Measurements from ENCODE around the gene SLC44A4. TPM values are rescaled to one million over a fixed set of nuclear protein-coding genes. Genes with fewer than 3 reads are reported as not detected.

The SLC44A4 gene
- total and polyA plus RNA-seq, 2 of the 8 experiments (the other 6 are each of a cell fraction or from before 2014, with no cell fraction given) = 4.8 to 7.0 TPM

DNA sequence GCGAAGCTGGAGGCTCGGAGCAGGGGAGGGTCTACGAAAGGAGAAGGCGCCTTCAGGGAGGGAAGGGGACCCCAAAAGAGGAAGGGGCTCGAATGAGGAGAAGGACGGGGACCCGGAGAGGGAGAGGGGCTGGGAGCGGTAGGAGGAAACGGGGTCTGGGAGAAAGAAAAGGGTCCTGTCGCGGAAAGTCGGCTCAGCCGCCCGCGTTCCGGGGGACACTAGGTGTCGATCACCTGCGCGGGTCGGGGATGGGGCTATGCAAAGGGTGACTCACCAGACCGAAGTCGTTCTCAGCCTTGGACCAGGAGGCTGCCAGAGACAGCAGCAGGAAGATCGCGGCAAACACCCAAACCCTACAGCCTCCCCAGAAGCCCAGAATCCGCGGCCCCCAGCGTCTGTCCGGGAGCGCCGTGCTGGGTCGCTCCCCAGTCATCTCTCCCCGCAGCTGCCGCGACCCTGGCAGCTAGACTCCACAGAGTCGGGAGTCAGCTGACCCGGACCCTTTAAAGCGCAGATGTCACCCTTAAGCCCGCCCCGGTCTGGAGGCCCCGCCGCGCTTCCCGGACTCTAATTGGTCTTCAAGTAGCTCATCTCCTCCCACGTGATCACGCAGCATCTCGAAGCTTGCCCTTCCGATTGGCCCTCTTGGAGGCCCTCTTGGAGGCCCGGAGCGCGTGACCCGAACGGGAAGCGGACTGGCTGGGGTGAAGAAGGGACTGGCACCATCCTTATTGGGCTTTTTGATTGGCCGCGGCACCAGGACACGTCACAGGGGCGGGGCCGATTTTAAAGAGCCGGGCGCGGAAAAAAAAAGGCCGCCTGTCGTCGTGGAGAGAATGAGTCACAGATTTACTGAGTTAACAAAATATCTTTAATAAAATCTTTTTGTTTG lies 16.2 kb downstream of the SLC44A4 start, which contains the start of gene NEU1 (continued):
- TF ChIP-seq CTBP2 (IDR thresholded peaks at IDR 0.05; ENCODE audit: borderline replicate concordance, insufficient read depth, insufficient read length, low read length) (no peak), ATF2 (IDR thresholded peaks at IDR 0.05; ENCODE audit: low read length) (no peak), EP300 (IDR thresholded peaks at IDR 0.05; ENCODE audit: borderline replicate concordance in 1 of 2, low read depth in 2 of 2, low read length in 2 of 2) (no peak), RFX5 (IDR thresholded peaks at IDR 0.05; ENCODE audit: borderline replicate concordance, low read depth, low read length) (no peak), TCF12 (IDR thresholded peaks at IDR 0.05; ENCODE audit: low read depth, low read length) (no peak), GTF2F1 (IDR thresholded peaks at IDR 0.05; ENCODE audit: borderline replicate concordance, low read depth, low read length) (no peak)
- TF ChIP-seq, protein P1, sequence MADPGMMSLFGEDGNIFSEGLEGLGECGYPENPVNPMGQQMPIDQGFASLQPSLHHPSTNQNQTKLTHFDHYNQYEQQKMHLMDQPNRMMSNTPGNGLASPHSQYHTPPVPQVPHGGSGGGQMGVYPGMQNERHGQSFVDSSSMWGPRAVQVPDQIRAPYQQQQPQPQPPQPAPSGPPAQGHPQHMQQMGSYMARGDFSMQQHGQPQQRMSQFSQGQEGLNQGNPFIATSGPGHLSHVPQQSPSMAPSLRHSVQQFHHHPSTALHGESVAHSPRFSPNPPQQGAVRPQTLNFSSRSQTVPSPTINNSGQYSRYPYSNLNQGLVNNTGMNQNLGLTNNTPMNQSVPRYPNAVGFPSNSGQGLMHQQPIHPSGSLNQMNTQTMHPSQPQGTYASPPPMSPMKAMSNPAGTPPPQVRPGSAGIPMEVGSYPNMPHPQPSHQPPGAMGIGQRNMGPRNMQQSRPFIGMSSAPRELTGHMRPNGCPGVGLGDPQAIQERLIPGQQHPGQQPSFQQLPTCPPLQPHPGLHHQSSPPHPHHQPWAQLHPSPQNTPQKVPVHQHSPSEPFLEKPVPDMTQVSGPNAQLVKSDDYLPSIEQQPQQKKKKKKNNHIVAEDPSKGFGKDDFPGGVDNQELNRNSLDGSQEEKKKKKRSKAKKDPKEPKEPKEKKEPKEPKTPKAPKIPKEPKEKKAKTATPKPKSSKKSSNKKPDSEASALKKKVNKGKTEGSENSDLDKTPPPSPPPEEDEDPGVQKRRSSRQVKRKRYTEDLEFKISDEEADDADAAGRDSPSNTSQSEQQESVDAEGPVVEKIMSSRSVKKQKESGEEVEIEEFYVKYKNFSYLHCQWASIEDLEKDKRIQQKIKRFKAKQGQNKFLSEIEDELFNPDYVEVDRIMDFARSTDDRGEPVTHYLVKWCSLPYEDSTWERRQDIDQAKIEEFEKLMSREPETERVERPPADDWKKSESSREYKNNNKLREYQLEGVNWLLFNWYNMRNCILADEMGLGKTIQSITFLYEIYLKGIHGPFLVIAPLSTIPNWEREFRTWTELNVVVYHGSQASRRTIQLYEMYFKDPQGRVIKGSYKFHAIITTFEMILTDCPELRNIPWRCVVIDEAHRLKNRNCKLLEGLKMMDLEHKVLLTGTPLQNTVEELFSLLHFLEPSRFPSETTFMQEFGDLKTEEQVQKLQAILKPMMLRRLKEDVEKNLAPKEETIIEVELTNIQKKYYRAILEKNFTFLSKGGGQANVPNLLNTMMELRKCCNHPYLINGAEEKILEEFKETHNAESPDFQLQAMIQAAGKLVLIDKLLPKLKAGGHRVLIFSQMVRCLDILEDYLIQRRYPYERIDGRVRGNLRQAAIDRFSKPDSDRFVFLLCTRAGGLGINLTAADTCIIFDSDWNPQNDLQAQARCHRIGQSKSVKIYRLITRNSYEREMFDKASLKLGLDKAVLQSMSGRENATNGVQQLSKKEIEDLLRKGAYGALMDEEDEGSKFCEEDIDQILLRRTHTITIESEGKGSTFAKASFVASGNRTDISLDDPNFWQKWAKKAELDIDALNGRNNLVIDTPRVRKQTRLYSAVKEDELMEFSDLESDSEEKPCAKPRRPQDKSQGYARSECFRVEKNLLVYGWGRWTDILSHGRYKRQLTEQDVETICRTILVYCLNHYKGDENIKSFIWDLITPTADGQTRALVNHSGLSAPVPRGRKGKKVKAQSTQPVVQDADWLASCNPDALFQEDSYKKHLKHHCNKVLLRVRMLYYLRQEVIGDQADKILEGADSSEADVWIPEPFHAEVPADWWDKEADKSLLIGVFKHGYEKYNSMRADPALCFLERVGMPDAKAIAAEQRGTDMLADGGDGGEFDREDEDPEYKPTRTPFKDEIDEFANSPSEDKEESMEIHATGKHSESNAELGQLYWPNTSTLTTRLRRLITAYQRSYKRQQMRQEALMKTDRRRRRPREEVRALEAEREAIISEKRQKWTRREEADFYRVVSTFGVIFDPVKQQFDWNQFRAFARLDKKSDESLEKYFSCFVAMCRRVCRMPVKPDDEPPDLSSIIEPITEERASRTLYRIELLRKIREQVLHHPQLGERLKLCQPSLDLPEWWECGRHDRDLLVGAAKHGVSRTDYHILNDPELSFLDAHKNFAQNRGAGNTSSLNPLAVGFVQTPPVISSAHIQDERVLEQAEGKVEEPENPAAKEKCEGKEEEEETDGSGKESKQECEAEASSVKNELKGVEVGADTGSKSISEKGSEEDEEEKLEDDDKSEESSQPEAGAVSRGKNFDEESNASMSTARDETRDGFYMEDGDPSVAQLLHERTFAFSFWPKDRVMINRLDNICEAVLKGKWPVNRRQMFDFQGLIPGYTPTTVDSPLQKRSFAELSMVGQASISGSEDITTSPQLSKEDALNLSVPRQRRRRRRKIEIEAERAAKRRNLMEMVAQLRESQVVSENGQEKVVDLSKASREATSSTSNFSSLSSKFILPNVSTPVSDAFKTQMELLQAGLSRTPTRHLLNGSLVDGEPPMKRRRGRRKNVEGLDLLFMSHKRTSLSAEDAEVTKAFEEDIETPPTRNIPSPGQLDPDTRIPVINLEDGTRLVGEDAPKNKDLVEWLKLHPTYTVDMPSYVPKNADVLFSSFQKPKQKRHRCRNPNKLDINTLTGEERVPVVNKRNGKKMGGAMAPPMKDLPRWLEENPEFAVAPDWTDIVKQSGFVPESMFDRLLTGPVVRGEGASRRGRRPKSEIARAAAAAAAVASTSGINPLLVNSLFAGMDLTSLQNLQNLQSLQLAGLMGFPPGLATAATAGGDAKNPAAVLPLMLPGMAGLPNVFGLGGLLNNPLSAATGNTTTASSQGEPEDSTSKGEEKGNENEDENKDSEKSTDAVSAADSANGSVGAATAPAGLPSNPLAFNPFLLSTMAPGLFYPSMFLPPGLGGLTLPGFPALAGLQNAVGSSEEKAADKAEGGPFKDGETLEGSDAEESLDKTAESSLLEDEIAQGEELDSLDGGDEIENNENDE (IDR thresholded peaks at IDR 0.05; ENCODE audit: insufficient replicate concordance, low read length) = no peak

Data from H1 (cell line).